A673 (cell line): ENCODE measurements around the gene NKX6-2. TPM values are rescaled to one million over a fixed set of nuclear protein-coding genes. Genes with fewer than 3 reads are reported as not detected.

ENCODE experiments used
- BruUV-seq: library from RNA; stranded (reverse); fragments of 400-500 nt; replicated peaks from 2 replicates; lab custom pipeline; 2021; lab: Mats Ljungman, UMichigan
- CTCF ChIA-PET: fragments of 300-600 bp; sonication (Branson Sonifier 250); formaldehyde crosslinking; loops from one replicate; lab custom pipeline; 2022; ENCODE audit warnings: antibody characterized with exemption; lab: Charles Lee
- POLR2A ChIA-PET: fragments of 300-600 bp; sonication (Branson Sonifier 250); formaldehyde crosslinking; loops from one replicate; lab custom pipeline; 2022; ENCODE audit warnings: antibody characterized with exemption; ENCODE audit not compliant: low non-redundant PET; lab: Charles Lee
- DNase-seq: peaks from one replicate; pipeline ENCODE4 v3.0.0-alpha.2; 2015; ENCODE audit warnings: low spot score
- H3K27ac ChIP-seq: fragments of 200-600 bp; sonication (generic); 2 replicates; pipeline ENCODE4 v1.5.1; 2016; ENCODE audit warnings: mixed run types, low read depth, mild to moderate bottlenecking, mixed read lengths, antibody characterized with exemption, low read length; ENCODE audit not compliant: poor library complexity, severe bottlenecking
- H3K27me3 ChIP-seq: fragments of 200-600 bp; sonication (generic); replicated peaks from 2 replicates; pipeline ENCODE4 v1.6.1; 2017; ENCODE audit warnings: mixed run types, low read depth, mild to moderate bottlenecking, mixed read lengths, antibody characterized with exemption, low read length; ENCODE audit not compliant: insufficient read depth, poor library complexity
- H3K36me3 ChIP-seq: fragments of 200-600 bp; sonication (generic); 2 replicates; pipeline ENCODE4 v1.6.1; 2016; ENCODE audit warnings: mixed run types, mild to moderate bottlenecking, mixed read lengths, antibody characterized with exemption, low read length; ENCODE audit not compliant: insufficient read depth, poor library complexity, severe bottlenecking
- H3K4me1 ChIP-seq: fragments of 200-600 bp; sonication (generic); 2 replicates; pipeline ENCODE4 v1.6.1; 2017; ENCODE audit warnings: mixed run types, mild to moderate bottlenecking, mixed read lengths, antibody characterized with exemption, low read length; ENCODE audit not compliant: insufficient read depth, poor library complexity, severe bottlenecking
- H3K4me3 ChIP-seq: fragments of 200-600 bp; sonication (generic); 2 replicates; pipeline ENCODE4 v1.5.1; 2016; ENCODE audit warnings: low read depth, mixed run types, mild to moderate bottlenecking, mixed read lengths, low read length; ENCODE audit not compliant: poor library complexity, severe bottlenecking
- H3K9me3 ChIP-seq: fragments of 200-600 bp; sonication (generic); 2 replicates; pipeline ENCODE4 v1.6.1; 2016; ENCODE audit warnings: mixed run types, low read depth, mild to moderate bottlenecking, mixed read lengths, antibody characterized with exemption, low read length; ENCODE audit not compliant: poor library complexity, severe bottlenecking
- EZH2 ChIP-seq: fragments of 200-600 bp; sonication (generic); IDR thresholded peaks from 2 replicates; pipeline ENCODE4 v1.6.1; 2017; ENCODE audit warnings: borderline replicate concordance, low read depth, mild to moderate bottlenecking, mixed read lengths, antibody characterized with exemption, low read length; ENCODE audit not compliant: poor library complexity, severe bottlenecking
- intact Hi-C: fragments of 100-400 bp; cut with micrococcal nuclease; formaldehyde crosslinking; loops from one replicate; pipeline ENCODE4 v1.10.0; 2022; ENCODE audit not compliant: unreplicated experiment
- total RNA-seq: library from RNA; stranded (reverse); gene quantifications from 2 replicates; pipeline ENCODE4 v1.2.3, GENCODE V29; 2021
- TF ChIP-seq, protein P1 (sequence below): fragments of 300-800, 200-600 bp; sonication (generic); conservative IDR thresholded peaks from 2 replicates; pipeline ENCODE4 v1.5.1; 2017; ENCODE audit warnings: low read depth, mild to moderate bottlenecking, antibody characterized with exemption, low read length, moderate library complexity, mixed read lengths

Gene NKX6-2
- total RNA-seq, 1 experiment from 2014 or later = not detected

GRCh38 chr10:132764108-132764507, 21.8 kb downstream of the NKX6-2 start:
- H3K4me3 ChIP-seq = no peak overlapping the region
- POLR2A ChIA-PET = no interaction called here
- H3K4me1 ChIP-seq = no peaks in the 10 kb centered on the region
- H3K9me3 ChIP-seq = no peaks in the 10 kb centered on the region
- no peak for TF ChIP-seq EZH2
- TF ChIP-seq, protein P1, sequence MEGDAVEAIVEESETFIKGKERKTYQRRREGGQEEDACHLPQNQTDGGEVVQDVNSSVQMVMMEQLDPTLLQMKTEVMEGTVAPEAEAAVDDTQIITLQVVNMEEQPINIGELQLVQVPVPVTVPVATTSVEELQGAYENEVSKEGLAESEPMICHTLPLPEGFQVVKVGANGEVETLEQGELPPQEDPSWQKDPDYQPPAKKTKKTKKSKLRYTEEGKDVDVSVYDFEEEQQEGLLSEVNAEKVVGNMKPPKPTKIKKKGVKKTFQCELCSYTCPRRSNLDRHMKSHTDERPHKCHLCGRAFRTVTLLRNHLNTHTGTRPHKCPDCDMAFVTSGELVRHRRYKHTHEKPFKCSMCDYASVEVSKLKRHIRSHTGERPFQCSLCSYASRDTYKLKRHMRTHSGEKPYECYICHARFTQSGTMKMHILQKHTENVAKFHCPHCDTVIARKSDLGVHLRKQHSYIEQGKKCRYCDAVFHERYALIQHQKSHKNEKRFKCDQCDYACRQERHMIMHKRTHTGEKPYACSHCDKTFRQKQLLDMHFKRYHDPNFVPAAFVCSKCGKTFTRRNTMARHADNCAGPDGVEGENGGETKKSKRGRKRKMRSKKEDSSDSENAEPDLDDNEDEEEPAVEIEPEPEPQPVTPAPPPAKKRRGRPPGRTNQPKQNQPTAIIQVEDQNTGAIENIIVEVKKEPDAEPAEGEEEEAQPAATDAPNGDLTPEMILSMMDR = no peak
- no peaks in the 10 kb centered on the region for H3K27me3 ChIP-seq
- no peak overlapping the region for H3K27ac ChIP-seq
- H3K36me3 ChIP-seq = no peaks in the 10 kb centered on the region
- CTCF ChIA-PET = no interaction called here
- no peak for DNase-seq
- no TSS peak for BruUV-seq
- intact Hi-C loops = no loop called here

- ChIA-PET CTCF (no interaction called here), POLR2A (no interaction called here)
- no peak overlapping the region for H3K27ac ChIP-seq
- no TSS peak for BruUV-seq
- no peaks in the 10 kb centered on the region for H3K36me3 ChIP-seq
- no peaks in the 10 kb centered on the region for H3K4me1 ChIP-seq
- no peak overlapping the region for H3K4me3 ChIP-seq
- no peaks in the 10 kb centered on the region for H3K27me3 ChIP-seq
- TF ChIP-seq, protein P1 = no peak
- no peak for TF ChIP-seq EZH2
- H3K9me3 ChIP-seq = no peaks in the 10 kb centered on the region
- DNase-seq = no peak
- intact Hi-C loops = no loop called here
Observed at GRCh38 chr10:132763545-132763944, 22.4 kb downstream of the NKX6-2 start.

DNA sequence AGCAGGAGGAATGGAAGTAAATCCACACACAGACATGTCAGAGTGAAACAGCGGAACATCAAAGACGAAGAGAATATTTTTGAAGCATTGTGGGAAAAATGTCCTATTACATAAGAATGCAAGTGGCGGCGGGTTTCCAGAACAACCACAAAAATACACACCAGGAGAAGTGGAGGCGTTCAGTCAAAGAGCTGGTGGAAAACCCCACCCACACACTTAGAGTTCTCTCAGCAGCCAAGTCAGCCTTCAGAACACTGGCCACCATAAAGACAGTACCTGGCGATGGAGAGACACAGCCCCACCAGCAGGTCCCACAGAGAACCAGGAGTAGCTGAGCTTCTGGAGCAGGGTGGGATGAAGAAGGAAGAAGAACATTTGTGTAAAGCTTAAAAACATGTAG, 23.7 kb downstream of the NKX6-2 start:
- intact Hi-C loops = no loop called here
- no peaks in the 10 kb centered on the region for H3K36me3 ChIP-seq
- no peak overlapping the region for H3K4me3 ChIP-seq
- TF ChIP-seq, protein P1 = no peak
- TF ChIP-seq EZH2 = no peak
- POLR2A ChIA-PET = no interaction called here
- no TSS peak for BruUV-seq
- CTCF ChIA-PET = no interaction called here
- H3K9me3 ChIP-seq = no peaks in the 10 kb centered on the region
- no peak overlapping the region for H3K27ac ChIP-seq
- no peaks in the 10 kb centered on the region for H3K4me1 ChIP-seq
- H3K27me3 ChIP-seq = no peaks in the 10 kb centered on the region
- no peak for DNase-seq
